Fibroblast of peridontal ligament (primary cell): ENCODE results near the gene DGCR6L.
"Not testable (repeated sequence)": the region's sequence is repeated elsewhere in the genome, so short reads cannot be mapped to it uniquely, and the experiment has no call there.

Experiments used
- DNase-seq: peaks from one replicate; pipeline ENCODE4 v3.0.0-alpha.2; 2010; ENCODE audit errors: extremely low read depth

DGCR6L gene

GRCh38 chr22:20275836-20276235 lies 44.0 kb downstream of the DGCR6L start:
- DNase-seq: no peak

- DNase-seq: not testable (repeated sequence)
Measured at GRCh38 chr22:20275325-20275724, 44.5 kb downstream of the DGCR6L start.

- not testable (repeated sequence) for DNase-seq
Measured at GRCh38 chr22:20274374-20274773, 45.5 kb downstream of the DGCR6L start.

GRCh38 chr22:20273758-20274181 lies 46.1 kb downstream of the DGCR6L start:
- DNase-seq: no peak

GRCh38 chr22:20272700-20273099 lies 47.2 kb downstream of the DGCR6L start:
- DNase-seq: no peak

- DNase-seq: no peak
Measured at GRCh38 chr22:20272174-20272573, 47.7 kb downstream of the DGCR6L start.

- DNase-seq: no peak
Measured at GRCh38 chr22:20271114-20271994, 48.5 kb downstream of the DGCR6L start.

GRCh38 chr22:20270190-20271113 lies 49.4 kb downstream of the DGCR6L start:
- not testable (repeated sequence) for DNase-seq

GRCh38 chr22:20269673-20270072 lies 50.2 kb downstream of the DGCR6L start:
- DNase-seq: not testable (repeated sequence)

GRCh38 chr22:20269201-20269600 lies 50.7 kb downstream of the DGCR6L start:
- not testable (repeated sequence) for DNase-seq

- DNase-seq: no peak
Measured at GRCh38 chr22:20268279-20269012, 51.4 kb downstream of the DGCR6L start, which contains the start of gene RTN4R. Gene RTN4R, minus strand, starts transcription at chr22:20268318. Its CDS starts 226 bp downstream, at chr22:20268092.

GRCh38 chr22:20267441-20268278 lies 52.2 kb downstream of the DGCR6L start:
- DNase-seq: no peak

GRCh38 chr22:20266667-20267440 lies 53.0 kb downstream of the DGCR6L start:
- DNase-seq: not testable (repeated sequence)

GRCh38 chr22:20265772-20266666 lies 53.8 kb downstream of the DGCR6L start:
- not testable (repeated sequence) for DNase-seq

- DNase-seq: no peak
Measured at GRCh38 chr22:20264614-20265452, 55.0 kb downstream of the DGCR6L start.
